Stimulated activated CD4-positive, alpha-beta T cell treated with anti-CD3 and anti-CD28 coated beads, Interleukin-2, amount 100 ng/mL, for 48 hours (primary cell): ENCODE data around the gene ITGB5.
A peak's percentile ranks its signal among the peaks of the same experiment; 100 is the strongest.
"Not testable (repeated sequence)": the region's sequence is repeated elsewhere in the genome, so short reads cannot be mapped to it uniquely, and the experiment has no call there.

Source experiments
- DNase-seq, 2 donors: peaks; one replicate each; pipeline ENCODE4 v3.0.0-alpha.2; 2020

The ITGB5 gene

DNA sequence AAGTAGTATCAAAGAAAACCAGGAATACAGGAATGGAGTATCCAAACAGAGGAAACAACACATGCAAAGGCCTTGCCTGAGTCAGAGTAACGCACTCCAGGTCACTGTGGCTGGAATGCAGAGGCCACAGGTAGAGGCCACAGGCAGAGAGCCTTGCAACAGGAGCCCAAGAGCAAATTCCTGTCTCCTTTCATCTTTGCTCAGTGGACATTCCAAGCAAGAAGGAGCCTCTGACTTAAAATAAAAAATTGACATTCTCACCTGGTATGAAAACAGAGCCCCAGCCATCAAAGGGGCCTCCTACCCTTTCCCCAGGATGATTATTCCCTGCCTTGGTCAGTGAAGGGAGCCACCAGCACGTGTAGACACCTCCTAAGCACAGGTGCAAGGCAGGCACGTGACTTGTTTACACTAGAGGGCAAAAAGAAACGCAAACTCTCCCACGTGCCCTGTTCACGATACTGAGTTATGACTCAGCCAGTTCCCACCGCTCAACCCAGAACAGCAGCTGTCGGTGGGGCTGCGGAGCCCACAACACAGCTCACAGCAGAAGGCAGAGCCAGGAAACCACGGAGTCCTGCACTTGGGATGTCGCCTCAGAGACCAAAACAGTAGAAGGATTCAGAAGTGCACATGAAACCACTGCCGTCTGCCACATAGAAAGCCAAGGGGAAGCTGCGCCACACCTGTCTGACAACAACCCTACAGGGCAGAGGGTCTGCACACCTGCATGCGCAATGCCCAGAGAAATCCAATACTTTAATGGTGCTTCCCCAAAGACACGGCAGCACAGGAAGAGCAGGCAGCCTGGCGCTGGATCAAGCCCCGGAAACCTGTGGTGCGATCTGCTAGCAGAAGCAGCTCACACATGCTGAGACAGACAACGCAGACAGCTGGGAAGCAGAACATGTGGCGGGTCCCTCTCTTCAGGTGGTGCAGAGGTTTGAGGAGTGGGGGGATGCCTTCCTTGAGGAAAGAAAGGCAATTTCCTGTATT is 52.1 kb downstream of the ITGB5 start:
- DNase-seq = peak in 1 of 2 donors; percentile 17

DNA sequence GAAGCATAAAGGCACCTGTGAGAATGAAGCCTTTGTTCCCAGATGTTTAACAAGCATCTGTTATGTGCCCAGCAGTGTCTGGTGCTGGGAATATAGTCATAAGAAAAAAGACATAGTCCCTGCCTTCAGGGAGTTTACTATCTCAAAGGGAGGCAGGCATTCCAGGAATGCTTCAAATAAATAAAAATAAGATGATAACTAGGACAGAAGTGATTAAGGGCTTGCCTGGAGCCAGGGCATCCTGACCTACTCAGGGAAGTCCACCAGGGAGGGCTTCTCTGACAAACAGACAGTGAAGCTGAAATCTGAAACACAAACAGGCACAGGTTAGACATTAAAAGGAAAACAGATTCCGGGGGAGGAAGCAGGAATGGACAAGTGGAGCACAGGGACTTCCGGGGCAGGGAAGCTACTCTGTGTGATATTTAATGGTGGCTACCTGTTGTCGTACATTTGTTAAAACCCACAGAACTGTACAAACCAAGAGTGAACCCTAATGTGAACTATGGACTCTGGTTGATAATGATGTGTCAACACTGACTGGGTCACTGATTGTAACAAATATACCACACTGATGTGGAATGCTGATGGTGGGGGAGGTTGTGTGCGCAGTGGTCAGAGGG is 53.3 kb downstream of the ITGB5 start:
- no peak for DNase-seq

DNA sequence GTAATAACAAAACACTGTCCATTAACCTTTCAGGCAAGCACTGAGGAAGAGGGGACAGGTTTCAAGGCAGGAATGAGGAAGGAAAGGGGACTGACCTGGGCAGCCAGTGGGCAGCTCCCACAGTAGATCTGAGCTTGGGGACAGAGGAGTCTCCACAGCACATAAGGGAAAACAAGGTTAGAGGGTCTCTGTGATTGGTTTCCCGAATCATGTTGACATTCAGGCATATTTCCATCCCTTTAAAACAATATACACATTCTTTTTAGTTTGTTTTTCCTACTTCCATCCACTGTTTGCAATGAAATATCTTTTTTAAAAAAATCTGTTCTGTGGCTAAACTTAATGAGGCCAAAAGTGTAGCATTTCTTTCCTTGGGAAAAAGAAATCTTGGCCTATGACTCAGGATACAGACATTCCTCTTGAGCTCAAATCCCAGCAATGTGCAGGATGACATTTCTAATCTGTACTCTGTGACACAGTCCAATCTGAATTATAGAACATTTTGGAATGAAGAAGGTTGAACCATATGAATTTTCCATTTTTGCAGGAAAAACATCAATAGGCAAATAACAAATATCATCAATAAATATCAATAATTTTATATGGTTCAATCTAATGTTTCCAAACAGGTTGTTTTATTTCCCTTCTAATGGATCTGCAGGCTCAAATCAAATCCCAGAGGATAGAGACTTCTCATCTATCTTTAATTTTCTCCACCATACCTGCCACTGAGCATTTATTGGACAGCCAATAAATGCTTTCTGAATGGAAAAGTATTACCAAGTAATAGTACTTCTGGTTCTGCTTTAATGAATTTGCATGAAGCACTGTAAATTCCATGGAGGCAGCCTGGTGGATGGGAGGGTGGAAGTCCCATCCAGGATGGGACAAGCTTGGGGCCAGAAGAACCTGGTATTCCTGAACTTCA is 54.1 kb downstream of the ITGB5 start:
- DNase-seq = no peak

DNA sequence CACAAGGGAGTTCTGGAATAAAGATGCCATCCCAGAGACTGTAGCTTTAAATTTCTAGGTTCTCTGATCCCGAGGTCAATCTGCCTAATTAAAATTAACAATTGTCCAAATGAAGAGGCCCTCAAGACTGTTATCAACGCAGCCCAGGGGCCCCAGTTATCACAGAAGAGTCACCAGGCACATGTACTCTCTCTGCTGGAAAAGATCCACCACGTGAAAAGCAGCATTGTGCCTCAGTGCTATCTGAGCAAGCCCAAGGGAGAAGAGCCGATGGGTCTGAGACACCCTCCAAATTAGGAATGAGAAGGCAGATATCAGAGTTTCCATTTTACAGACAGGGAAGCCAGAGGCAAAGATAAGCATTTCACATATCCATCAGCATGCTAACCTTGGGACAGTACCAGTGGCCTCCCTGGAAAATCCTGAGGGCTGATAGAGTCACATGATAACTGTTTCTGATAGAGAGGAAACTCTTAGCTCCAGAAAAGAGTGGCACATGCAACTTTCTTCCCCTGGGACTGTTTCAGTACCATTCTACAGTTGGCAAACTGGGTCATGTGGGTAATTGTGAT is 55.5 kb downstream of the ITGB5 start:
- DNase-seq = no peak

DNA sequence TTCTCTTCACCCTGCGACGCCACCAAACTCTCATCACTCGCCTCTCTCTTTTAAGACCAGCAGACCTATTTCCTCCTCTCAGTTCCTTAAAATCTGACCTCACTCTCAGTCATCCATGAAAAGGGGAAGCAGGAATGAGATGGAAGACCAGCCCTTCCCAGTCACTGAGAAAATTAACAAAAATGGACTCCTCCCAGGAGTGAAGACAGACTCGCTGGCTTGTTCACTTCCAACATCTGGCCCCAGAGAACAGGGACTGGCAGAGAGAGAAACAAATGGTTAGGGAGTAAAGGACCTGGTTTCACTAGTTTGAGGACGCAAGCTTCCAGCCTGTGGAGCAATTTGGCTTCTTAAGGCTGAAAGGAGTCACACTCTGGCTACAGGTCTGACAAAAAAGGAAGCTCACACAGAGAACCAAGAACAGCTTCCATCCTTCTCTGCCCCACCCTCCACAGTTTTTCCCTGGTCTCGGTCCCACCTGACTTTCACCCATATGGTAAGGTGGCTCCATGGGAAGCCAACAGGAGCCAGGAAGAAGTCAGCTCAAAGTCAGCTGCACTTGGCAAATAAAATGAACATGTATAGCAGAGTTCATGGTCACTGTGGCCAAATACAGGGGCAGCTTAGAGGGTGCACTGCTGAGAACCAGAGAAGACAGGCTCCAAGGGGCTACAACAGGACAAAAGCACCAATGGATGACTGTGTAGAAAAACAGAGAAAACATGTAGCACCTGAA is 57.2 kb downstream of the ITGB5 start:
- no peak for DNase-seq

DNA sequence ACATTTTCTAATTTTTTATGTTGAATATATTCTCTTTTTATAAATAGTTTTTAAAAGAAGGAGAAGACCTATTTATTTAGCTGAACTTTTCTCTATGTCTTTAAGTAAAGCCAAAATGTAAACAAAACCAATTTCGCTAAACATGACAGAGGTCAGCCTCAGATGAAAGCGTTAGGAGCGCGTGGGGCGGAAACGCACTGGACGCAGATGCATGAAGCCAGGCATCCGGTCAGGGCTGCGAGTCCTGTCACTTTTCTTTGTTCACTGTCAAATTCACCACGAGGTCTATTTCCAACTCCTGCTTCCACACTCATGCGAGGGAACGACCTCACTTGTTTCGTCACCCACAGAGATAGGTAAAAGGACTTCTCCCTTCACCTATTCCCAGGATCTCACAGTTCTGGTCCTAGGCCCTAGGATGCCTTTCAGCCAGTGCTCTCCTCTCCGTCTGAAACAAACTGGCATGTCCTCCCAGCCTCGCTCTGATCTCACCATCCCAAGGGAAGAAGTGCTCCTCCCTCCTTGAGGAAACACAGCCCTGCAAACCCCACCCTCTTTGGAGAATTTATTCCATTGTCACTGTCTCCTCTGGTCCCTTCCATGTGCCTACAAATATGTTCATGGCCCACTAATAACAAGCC is 57.9 kb downstream of the ITGB5 start:
- DNase-seq = no peak

DNA sequence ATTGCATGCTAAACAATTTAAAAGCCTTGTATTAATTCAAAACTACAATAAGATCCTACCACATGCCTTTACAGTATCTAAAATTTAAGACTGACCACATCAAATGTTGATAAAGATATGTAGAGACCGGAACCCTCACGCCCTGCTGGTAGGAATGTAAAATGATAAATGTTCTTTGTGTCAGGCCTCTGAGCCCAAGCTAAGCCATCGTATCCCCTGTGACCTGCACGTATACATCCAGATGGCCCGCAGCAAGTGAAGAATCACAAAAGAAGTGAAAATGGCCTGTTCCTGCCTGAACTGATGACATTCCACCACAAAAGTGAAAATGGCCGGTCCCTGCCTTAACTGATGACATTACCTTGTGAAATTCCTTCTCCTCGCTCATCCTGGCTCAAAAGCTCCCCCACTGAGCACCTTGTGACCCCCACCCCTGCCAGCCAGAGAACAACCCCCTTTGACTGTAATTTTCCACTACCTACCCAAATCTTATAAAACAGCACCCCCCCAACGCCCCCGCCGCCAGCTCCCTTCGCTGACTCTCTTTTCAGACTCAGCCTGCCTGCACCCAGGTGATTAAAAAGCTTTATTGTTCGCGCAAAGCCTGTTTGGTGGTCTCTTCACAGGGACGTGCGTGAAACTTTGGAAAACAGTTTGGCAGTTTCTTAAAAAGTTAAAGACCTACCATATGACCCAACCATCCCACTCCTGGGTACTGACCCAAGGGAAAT is 59.5 kb downstream of the ITGB5 start:
- DNase-seq = not testable (repeated sequence)

DNA sequence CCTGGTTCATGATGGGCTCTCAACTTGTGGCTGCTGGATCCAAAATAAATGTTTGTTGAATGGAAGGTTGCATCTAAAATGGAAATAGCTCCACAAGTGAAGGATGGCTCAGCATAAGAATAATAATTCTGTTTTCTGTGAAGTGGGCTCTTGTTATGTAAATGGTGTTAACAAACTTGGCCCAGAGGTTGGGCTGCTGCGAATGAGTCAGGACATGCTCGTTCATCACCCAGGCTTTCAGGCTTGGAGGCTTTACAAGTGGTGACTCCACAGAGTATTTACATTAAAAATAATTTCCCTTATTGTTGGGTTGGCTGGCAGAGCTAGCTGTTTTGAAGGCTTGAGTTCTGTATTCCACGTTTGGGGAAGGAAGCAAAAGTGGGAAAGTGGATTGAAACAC is 60.5 kb downstream of the ITGB5 start:
- DNase-seq = no peak

DNA sequence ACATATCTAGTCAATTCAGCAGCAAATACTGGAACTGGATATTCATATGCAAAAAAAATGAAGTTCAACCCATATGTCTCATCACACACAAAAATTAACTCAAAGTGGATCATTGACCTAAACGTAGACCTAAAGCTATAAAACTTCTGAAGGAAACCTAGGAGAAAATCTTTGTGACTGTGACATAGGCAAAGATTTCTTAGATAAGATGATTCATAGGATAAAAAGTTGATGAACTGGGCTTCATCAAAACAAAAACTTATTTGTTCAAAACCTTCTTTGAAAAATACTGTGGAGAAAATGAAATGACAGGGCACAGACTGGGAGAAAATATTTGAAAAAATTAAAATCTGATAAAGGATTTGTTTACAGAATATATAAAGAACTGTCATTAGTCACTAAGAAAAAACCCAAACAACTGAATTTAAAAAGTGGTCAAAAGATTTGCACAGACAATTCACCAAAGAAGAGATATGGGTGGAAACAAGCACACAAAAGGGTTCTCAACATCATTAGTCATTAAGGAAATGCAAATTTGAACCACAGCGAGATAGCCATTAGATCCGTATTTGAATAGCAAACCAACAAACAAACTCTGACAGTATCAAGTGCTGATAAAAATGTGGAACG is 62.8 kb downstream of the ITGB5 start:
- no peak for DNase-seq

DNA sequence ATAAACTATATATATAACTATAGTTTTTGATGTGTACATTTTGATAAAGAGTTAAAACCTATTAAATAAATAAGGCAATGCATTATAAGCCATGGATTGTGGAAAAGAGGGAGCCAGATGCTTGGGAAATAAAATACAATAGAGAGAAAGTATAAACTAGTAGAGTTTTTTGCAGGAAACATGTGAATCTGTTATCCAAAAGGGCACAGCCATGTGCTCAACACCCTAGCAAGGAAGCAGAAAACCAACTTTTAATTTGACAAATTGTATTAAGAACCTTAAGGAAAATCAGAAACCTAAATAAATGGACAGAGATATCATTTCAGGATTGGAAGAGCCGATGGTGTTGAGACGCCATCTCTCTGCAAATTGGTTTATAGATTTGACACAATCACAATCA is 63.5 kb downstream of the ITGB5 start:
- no peak for DNase-seq

DNA sequence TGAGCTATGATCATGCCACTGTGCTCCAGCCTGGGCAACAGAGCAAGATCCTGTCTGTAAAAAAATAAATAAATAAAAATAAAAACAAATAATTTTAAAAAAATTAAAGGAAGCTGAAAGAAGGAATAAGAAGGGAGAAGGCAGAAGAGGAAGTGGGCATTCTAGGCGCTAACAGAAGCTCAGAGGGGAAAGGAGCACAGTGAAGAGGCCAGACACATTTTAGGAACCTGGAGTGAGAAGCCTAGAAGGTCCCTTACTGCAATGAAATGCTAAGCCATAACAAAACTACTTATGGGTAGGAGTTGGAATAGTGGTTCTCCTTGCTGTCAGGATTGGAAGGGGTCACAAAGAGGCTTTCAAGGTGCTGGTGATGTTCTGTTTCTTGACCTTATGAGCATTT is 64.0 kb downstream of the ITGB5 start:
- DNase-seq = no peak

DNA sequence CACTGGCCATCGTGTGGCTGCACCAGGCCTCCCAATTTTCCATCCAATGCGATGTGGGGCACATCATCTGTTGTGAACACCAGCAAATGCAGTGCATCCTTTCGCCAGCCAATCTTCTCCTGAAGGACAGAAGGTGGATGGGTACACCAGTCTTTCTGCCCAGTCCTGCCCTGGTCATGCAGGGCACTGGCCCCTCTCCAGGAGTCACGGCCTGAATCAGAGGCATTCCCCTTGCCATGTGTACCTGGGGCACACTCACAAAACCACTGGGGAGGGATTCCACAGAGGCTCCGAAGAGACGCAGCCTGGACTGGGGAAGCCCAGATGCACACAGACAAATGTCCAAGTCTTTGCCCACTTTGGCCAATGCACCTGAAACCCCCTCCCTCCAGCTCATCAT is 65.8 kb downstream of the ITGB5 start:
- DNase-seq = no peak

DNA sequence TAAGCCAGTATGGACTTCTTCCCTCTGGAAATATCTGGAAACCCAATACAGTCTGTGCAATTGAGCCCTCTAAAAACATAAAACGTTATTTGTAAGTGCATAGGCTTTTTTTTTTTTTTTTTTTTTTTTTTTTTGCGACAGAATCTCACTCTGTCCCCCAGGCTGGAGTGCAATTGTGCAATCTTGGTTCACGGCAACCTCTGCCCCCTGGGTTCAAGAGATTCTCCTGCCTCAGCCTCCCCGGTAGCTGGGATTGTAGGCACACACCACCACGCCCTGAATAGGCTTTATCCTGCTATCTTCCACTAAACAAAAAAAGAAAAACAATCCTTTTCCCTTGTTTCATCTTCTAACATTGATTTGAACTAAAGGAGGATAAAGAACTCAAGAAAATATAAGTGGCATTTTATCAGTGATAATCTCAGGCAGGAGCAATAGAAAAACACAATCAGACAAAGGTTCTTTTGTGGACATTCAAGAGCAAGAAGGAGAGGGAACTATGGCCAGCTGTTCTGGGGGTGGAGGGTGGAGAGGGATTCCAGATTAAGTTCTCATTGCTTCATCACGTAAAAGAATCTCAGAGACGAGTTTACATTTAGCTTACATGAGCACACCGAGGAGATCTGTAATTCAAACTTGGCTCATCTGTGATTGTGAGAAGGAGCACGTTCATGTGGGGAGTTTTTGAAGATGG is 68.6 kb downstream of the ITGB5 start:
- no peak for DNase-seq

DNA sequence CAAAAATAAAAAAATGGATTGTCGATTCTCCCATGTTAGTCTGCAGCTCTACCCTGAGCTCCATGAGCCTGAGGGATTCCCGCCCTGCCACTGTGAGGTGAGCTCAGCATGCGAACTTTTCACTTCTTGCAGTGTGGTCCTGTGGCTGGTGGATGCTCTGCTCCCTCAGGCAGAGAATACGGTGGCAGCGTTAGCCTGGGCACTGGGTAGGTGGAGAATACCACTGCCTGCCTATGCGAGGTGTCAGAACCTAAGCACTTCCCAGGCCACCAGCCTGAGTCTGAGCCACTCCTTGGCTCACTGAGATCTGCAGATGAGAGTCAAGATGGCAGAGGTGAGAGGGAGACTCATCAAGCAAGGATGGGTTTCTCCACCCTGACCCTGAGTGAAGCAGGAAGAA is 70.1 kb downstream of the ITGB5 start:
- DNase-seq = no peak

DNA sequence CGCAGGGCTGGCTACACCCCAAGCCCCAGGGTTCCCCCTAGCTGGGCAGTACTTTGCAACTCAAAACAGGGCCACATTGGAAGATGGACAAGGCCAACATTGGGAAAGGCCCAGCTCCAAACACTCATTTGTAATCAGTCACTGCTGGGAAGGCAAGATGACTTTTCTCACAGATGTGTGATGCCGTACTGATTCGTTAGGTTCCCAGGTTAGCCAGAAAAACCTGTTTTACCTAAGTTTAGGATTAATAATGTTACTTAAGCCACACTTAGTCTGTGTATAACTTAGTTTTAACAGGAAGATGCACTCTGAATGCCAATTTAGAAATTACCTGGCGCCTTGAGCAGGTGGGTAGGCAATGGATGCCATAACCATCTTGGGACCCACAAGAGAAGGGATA is 71.0 kb downstream of the ITGB5 start:
- no peak for DNase-seq

DNA sequence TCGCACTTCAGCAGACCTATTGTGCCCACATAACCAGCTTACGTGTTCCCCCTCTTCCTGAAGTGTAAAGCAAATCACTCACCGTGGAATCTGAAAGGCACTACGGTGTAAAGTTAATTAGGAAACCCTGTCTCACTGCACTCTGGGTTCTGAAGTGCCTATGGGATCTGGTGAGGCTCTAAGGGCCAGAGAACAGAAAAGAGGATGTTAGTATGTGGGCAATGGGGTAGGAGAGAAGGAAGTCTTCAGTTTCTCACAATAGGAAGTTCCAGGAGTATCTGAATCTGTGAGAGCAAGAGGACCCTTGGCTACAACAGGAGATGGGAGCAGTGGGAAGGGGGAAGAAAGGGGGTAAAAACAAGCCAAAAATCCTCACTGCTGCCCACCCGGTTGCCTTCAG is 71.4 kb downstream of the ITGB5 start:
- DNase-seq = no peak

DNA sequence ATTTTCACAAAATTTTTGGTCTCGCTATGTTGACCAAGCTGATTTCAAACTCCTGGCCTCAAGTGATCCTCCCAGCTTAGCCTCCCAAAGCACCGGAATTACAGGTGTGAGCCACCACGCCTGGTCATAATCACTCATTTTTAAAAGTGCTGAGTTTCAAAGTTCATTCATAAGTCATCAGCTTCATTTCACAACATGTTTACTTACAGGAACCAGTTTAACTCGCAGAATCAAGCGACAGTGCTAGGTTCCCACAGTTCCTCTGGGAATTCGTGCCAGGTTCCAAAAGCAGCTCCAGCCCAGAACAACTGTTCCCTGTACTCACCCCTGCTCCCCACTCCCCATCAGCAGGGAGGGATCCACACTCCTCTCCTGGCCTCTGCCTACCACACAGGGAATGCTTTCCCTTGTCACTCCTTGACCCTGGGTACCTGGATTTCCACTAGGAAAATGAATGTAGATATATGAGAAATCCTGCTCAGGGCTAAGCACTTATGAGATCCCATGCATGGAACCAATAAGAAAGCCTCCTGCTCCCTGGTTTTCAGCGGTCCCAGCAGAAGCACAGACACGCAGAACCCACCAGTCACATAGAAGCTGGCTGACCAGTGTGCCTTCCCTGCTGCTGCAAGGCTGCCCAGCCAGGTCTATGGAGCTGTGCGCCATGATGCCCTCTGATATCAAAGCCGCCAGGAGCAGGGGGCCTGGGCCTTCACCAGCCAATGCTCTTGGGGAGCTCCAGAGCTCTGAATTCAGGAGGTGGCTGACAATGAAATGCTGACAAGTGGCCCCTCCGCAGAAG is 72.3 kb downstream of the ITGB5 start:
- no peak for DNase-seq

DNA sequence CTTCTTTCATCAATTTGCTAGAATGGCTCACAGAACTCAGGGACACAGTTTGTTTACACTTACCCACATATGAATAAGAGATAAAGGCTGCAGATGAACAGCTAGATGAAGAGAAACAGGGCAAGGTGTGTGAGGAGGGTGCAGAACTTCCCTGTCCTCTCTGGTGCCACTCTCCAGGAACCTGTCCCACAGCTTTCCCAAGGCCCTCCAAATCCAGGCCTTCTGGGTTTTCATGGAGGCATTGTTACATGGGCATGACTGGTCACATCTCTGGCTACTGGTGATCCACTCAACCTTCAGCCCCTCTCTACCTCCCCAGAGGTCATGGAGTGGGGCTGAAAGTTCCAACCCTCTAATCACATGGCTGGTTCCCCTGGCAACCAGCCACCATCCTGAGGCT is 73.6 kb downstream of the ITGB5 start:
- DNase-seq = no peak
